ENCODE measurements around the gene SH2D2A.

GRCh38 chr1:156834322-156834721 is 17.7 kb upstream of the SH2D2A start:
- no peak for TF ChIP-seq CTCF (IDR thresholded peaks at IDR 0.05; ENCODE audit: low read length)
- TF ChIP-seq EZH2 (IDR thresholded peaks at IDR 0.05; ENCODE audit: borderline replicate concordance, low read length) = no peak
